Brain microvascular endothelial cell (primary cell): ENCODE measurements around the gene HIVEP3.

Source experiments
- DNase-seq: peaks from one replicate; pipeline ENCODE4 v3.0.0-alpha.2; 2020
- H3K27ac ChIP-seq: fragments of 250-450 bp; sonication (Bioruptor Pico); 2 replicates; pipeline ENCODE4 v1.5.1; 2020; ENCODE audit warnings: mild to moderate bottlenecking, moderate library complexity
- H3K27me3 ChIP-seq: fragments of 250-450 bp; sonication (Bioruptor Pico); replicated peaks from 2 replicates; pipeline ENCODE4 v1.5.1; 2020; ENCODE audit warnings: mild to moderate bottlenecking
- H3K36me3 ChIP-seq: fragments of 250-450 bp; sonication (Bioruptor Pico); replicated peaks from 2 replicates; pipeline ENCODE4 v1.5.1; 2020; ENCODE audit warnings: mild to moderate bottlenecking
- H3K4me3 ChIP-seq: 2 replicates; pipeline ENCODE4 v1.5.1; 2011; ENCODE audit warnings: low read depth, mild to moderate bottlenecking, control low read depth, low read length, moderate library complexity
- CTCF ChIP-seq: IDR thresholded peaks from 2 replicates; pipeline ENCODE4 v1.5.1; 2011; ENCODE audit warnings: low read depth, mild to moderate bottlenecking, moderate library complexity, low read length, control low read depth, inconsistent platforms; ENCODE audit errors: missing control alignments
- in situ Hi-C: cut with HindIII; loops from 2 replicates; pipeline ENCODE4 v1.10.0; 2017; ENCODE audit warnings: low sequenced_read_pairs, low pct_ligation_motif_present

The HIVEP3 gene

GRCh38 chr1:41766041-41766440 lies 152.7 kb downstream of the HIVEP3 start:
- no peak for DNase-seq
- Histone ChIP-seq H3K36me3 (no peaks in the 10 kb centered on the region), H3K27ac (no peak overlapping the region), H3K4me3 (no peak overlapping the region), H3K27me3 (no peaks in the 10 kb centered on the region)
- no peak for TF ChIP-seq CTCF
- in situ Hi-C loops, result no loop called here

GRCh38 chr1:41765152-41765551 lies 153.6 kb downstream of the HIVEP3 start:
- in situ Hi-C loops, result no loop called here
- no peaks in the 10 kb centered on the region for H3K27me3 ChIP-seq
- no peak for DNase-seq
- no peak for TF ChIP-seq CTCF
- no peak overlapping the region for H3K4me3 ChIP-seq
- no peaks in the 10 kb centered on the region for H3K36me3 ChIP-seq
- H3K27ac ChIP-seq, result no peak overlapping the region

- TF ChIP-seq CTCF, result no peak
- H3K4me3 ChIP-seq, result no peak overlapping the region
- DNase-seq, result no peak
- H3K27ac ChIP-seq, result no peak overlapping the region
- no peaks in the 10 kb centered on the region for H3K36me3 ChIP-seq
- in situ Hi-C loops, result no loop called here
- no peaks in the 10 kb centered on the region for H3K27me3 ChIP-seq
Measured at GRCh38 chr1:41764656-41765055, 154.1 kb downstream of the HIVEP3 start.

- H3K27ac ChIP-seq, result no peak overlapping the region
- no peak overlapping the region for H3K4me3 ChIP-seq
- H3K36me3 ChIP-seq, result no peaks in the 10 kb centered on the region
- no peaks in the 10 kb centered on the region for H3K27me3 ChIP-seq
- in situ Hi-C loops, result no loop called here
- no peak for DNase-seq
- TF ChIP-seq CTCF, result no peak
Measured at GRCh38 chr1:41762777-41763176, 155.9 kb downstream of the HIVEP3 start.

GRCh38 chr1:41762251-41762650 lies 156.5 kb downstream of the HIVEP3 start:
- DNase-seq, result no peak

More at GRCh38 chr1:41762251-41762650, 156.5 kb downstream of the HIVEP3 start:
- H3K4me3 ChIP-seq, result no peak overlapping the region
- in situ Hi-C loops, result no loop called here
- H3K36me3 ChIP-seq, result no peaks in the 10 kb centered on the region
- no peak overlapping the region for H3K27ac ChIP-seq
- TF ChIP-seq CTCF, result no peak
- no peaks in the 10 kb centered on the region for H3K27me3 ChIP-seq
